Thymus (tissue), 11 donors: ENCODE measurements around the gene DMKN. TPM values are rescaled to one million over a fixed set of nuclear protein-coding genes. Genes with fewer than 3 reads are reported as not detected.
A peak's percentile ranks its signal among the peaks of the same experiment; 100 is the strongest.

Experiments
- DNase-seq, 9 donors: peaks; one replicate each; pipeline ENCODE4 v3.0.0-alpha.2; 2013; ENCODE audit warnings: low spot score in 9 of 9, low read depth in 6 of 9, missing footprints in 1 of 9
- H3K27ac ChIP-seq, 2 donors: one replicate each; pipeline ENCODE4 v1.5.1; 2013; ENCODE audit warnings: control low read depth in 1 of 2, low read depth in 1 of 2, low read length in 1 of 2, mild to moderate bottlenecking in 1 of 2, moderate library complexity in 1 of 2
- H3K27me3 ChIP-seq, 2 donors: one replicate each; pipeline ENCODE4 v1.5.1; 2013; ENCODE audit warnings: low read length in 1 of 2; ENCODE audit not compliant: control insufficient read depth in 2 of 2, insufficient read depth in 1 of 2
- H3K36me3 ChIP-seq, 2 donors: one replicate each; pipeline ENCODE4 v1.5.1; 2013; ENCODE audit warnings: low read length in 1 of 2, mild to moderate bottlenecking in 1 of 2, moderate library complexity in 1 of 2; ENCODE audit not compliant: control insufficient read depth in 2 of 2, insufficient read depth in 2 of 2
- H3K4me1 ChIP-seq, 2 donors: one replicate each; pipeline ENCODE4 v1.5.1; 2013; ENCODE audit warnings: low read length in 2 of 2; ENCODE audit not compliant: control insufficient read depth in 2 of 2, insufficient read depth in 2 of 2
- H3K4me3 ChIP-seq, 2 donors: one replicate each; pipeline ENCODE4 v1.5.1; 2013; ENCODE audit warnings: low read length in 2 of 2, control low read depth in 1 of 2, mild to moderate bottlenecking in 1 of 2
- H3K9me3 ChIP-seq, 2 donors: one replicate each; pipeline ENCODE4 v1.5.1; 2013; ENCODE audit warnings: low read length in 1 of 2, mild to moderate bottlenecking in 1 of 2; ENCODE audit not compliant: control insufficient read depth in 2 of 2, insufficient read depth in 1 of 2
- WGBS: extraction: QIAGEN DNeasy Blood & Tissue Kit; methylation state at CpG from one replicate; pipeline ENCODE4 v1.1.7; 2013; 5-methylcytosine and 5-hydroxymethylcytosine counted together
- polyA plus RNA-seq: library from polyadenylated mRNA; stranded (reverse); fragments of 200-250 nt; gene quantifications from one replicate; pipeline ENCODE4 v1.2.3, GENCODE V29; 2013
- total RNA-seq: library from RNA; stranded (reverse); fragments of 120-200 nt; gene quantifications from one replicate; pipeline ENCODE4 v1.2.4, GENCODE V29; 2013
- donor health status: healthy.

Gene DMKN
- total and polyA plus RNA-seq, 2 donors, result 23.2 to 175 TPM

- H3K4me3 ChIP-seq, result no peak overlapping the region
- H3K4me1 ChIP-seq, result no peaks in the 10 kb centered on the region
- H3K9me3 ChIP-seq, result no peaks in the 10 kb centered on the region
- no peak for DNase-seq
- H3K36me3 ChIP-seq, result no peaks in the 10 kb centered on the region
- 84% methylated on average over 7 of the region's 7 CpGs for WGBS
- no peak overlapping the region for H3K27ac ChIP-seq
- H3K27me3 ChIP-seq, result peaks cover 0 to 11% of the 10 kb centered on the region in 2 donors
Measured at GRCh38 chr19:35519291-35519690, 5.8 kb upstream of the DMKN start.

GRCh38 chr19:35518313-35518712 is 4.9 kb upstream of the DMKN start:
- WGBS, result 93% methylated on average over 6 of the region's 6 CpGs
- Histone ChIP-seq H3K27me3 (peaks cover 0 to 14% of the 10 kb centered on the region in 2 donors), H3K36me3 (no peaks in the 10 kb centered on the region), H3K27ac (no peak overlapping the region), H3K9me3 (no peaks in the 10 kb centered on the region), H3K4me3 (no peak overlapping the region), H3K4me1 (no peaks in the 10 kb centered on the region)
- no peak for DNase-seq

DNA sequence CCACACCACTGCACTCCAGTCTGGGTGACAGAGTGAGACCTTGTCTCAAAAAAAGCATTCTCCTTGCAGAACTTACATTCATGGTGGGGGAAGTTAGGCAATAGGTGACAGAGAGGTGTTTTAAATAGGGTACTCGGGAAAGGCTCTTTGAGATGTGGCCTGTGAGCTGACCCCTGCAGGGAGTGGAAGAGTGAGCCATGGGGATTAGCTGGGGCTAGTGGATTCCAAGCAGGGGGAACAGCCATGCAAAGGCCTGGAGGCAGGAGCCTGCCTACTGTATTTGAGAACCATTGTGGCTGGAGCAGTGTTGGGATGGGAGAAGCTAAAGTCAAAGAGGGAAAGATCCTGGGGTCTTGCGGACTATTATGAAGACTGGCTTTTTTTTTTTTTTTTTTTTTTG is 3.9 kb upstream of the DMKN start:
- H3K36me3 ChIP-seq, result no peaks in the 10 kb centered on the region
- no peak overlapping the region for H3K27ac ChIP-seq
- WGBS, result 94% methylated on average over 2 of the region's 2 CpGs
- no peak overlapping the region for H3K4me3 ChIP-seq
- peaks cover 0 to 24% of the 10 kb centered on the region in 2 donors for H3K27me3 ChIP-seq
- no peaks in the 10 kb centered on the region for H3K9me3 ChIP-seq
- no peaks in the 10 kb centered on the region for H3K4me1 ChIP-seq
- DNase-seq, result no peak

DNA sequence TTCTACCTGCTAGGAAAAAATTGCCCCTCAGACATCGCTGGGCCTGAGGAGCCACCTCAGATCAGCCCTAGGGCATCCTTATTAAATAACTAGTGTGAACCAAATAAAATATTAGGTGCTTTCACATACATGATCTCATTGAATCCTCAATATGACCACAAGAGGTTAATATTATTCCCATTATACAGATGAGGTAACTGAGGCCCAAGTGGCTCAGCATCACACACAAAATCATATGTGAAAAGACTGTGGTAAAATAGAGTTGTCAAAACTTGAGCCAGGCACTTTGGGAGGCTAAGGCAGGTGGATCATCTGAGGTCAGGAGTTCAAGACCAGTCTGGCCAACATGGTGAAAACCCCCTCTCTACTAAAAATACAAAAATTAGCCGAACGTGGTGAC is 2.9 kb upstream of the DMKN start:
- Histone ChIP-seq H3K36me3 (no peaks in the 10 kb centered on the region), H3K27ac (no peak overlapping the region), H3K4me3 (no peak overlapping the region), H3K4me1 (no peaks in the 10 kb centered on the region), H3K9me3 (no peaks in the 10 kb centered on the region), H3K27me3 (peaks cover 0 to 33% of the 10 kb centered on the region in 2 donors)
- no peak for DNase-seq
- 94% methylated on average over 3 of the region's 3 CpGs for WGBS

GRCh38 chr19:35514282-35514809 is 897 bp upstream of the DMKN start:
- Histone ChIP-seq H3K27ac (no peak overlapping the region), H3K27me3 (peaks cover 11 to 53% of the 10 kb centered on the region in 2 donors), H3K4me1 (no peaks in the 10 kb centered on the region), H3K9me3 (no peaks in the 10 kb centered on the region), H3K4me3 (no peak overlapping the region), H3K36me3 (no peaks in the 10 kb centered on the region)
- WGBS, result 51% methylated on average over 20 of the region's 20 CpGs
- no peak for DNase-seq

GRCh38 chr19:35512831-35513627 is 420 bp downstream of the DMKN start:
- H3K4me1 ChIP-seq, result no peaks in the 10 kb centered on the region
- DNase-seq, result no peak
- no peaks in the 10 kb centered on the region for H3K36me3 ChIP-seq
- no peak overlapping the region for H3K4me3 ChIP-seq
- H3K9me3 ChIP-seq, result no peaks in the 10 kb centered on the region
- 95% methylated on average over 15 of the region's 15 CpGs for WGBS
- H3K27me3 ChIP-seq, result peaks cover 14 to 64% of the 10 kb centered on the region in 2 donors
- H3K27ac ChIP-seq, result no peak overlapping the region

GRCh38 chr19:35511337-35511736 is 2.1 kb downstream of the DMKN start:
- 77% methylated on average over 7 of the region's 7 CpGs for WGBS
- Histone ChIP-seq H3K4me1 (no peaks in the 10 kb centered on the region), H3K36me3 (no peaks in the 10 kb centered on the region), H3K27me3 (peaks cover 14 to 75% of the 10 kb centered on the region in 2 donors), H3K4me3 (no peak overlapping the region), H3K9me3 (no peaks in the 10 kb centered on the region), H3K27ac (no peak overlapping the region)
- DNase-seq, result no peak

DNA sequence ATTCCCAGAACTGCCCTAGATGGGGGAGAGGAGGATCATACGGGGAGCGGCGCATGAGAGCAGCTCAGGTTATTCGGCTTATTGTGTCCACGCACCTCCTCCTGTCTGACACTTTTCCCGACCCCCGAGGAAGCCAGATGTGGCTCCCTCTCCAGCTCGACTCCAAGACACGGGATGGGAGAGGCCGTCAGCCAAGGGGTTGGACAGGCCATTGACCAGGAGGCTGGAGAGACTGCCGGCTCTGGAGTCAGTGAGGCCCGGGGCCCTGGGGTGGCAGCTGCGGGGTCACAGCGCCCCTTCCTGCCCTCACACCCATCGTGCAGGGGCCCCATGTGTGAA is 2.9 kb downstream of the DMKN start:
- Histone ChIP-seq H3K4me3 (no peak overlapping the region), H3K36me3 (no peaks in the 10 kb centered on the region), H3K4me1 (no peaks in the 10 kb centered on the region), H3K9me3 (no peaks in the 10 kb centered on the region), H3K27me3 (peaks cover 14 to 82% of the 10 kb centered on the region in 2 donors), H3K27ac (no peak overlapping the region)
- WGBS, result 13% methylated on average over 15 of the region's 15 CpGs
- DNase-seq, result no peak

DNA sequence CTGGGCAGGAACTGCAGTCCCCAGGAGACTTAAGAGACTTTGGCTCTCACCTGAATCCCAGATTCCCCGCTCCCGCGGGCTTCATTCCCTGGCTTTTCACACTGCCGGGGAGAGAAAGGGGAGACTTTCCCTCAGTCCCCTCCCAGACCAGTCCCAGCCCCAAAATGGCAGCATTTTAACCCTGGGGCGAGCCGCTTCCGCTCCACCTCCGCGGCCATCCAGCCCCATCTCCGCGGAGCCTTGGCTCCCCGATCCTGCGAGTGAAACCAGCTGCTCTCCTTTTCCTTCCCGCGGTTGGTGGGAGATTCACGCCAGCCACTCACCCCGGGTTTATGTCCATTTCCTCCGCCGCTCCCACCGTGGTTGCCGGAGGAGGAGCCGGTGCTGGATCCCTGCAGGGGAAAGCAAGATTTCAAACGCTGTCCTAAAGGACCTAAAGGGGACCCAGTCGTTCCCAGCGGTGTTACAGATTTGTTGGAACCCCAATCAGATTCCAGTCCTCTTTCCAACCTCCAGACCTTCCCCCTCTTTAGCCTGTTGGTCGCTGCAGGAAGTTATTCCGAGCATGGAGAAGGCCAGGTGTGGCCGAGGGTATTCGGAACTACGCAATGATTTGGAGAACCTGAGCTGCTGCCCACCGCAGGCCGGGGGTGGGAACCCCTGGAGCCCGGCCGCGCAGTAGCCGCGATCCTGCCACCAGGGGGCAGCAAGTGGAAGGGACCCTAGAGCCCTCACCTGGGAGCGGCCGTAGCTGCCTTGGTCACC is 3.4 kb downstream of the DMKN start:
- peak in 7 of 9 donors; percentile 21 to 64 (median 51) for DNase-seq
- no peak overlapping the region for H3K27ac ChIP-seq
- no peaks in the 10 kb centered on the region for H3K9me3 ChIP-seq
- H3K4me1 ChIP-seq, result no peaks in the 10 kb centered on the region
- H3K27me3 ChIP-seq, result peaks cover 14 to 88% of the 10 kb centered on the region in 2 donors
- WGBS, result 1% methylated on average over 39 of the region's 39 CpGs
- no peaks in the 10 kb centered on the region for H3K36me3 ChIP-seq
- H3K4me3 ChIP-seq, result peak overlapping the region; percentile 11 to 24
